Gastroesophageal sphincter (tissue), 3 donors: Measurements from ENCODE around the gene OGDH.

ENCODE experiments used
- CTCF ChIP-seq, 4 experiments: fragments of 200-600 bp in 2 of 4; fragments of 450-650 bp in 2 of 4; sonication (generic) in 1 of 4; IDR thresholded peaks; one replicate each; pipeline ENCODE4 v1.5.1; 2017 to 2019; ENCODE audit warnings: antibody characterized with exemption in 4 of 4, mild to moderate bottlenecking in 2 of 4, moderate library complexity in 2 of 4
- POLR2A ChIP-seq, 2 donors: fragments of 450-650 bp; IDR thresholded peaks; one replicate each; pipeline ENCODE4 v1.6.1; 2017; ENCODE audit warnings: antibody characterized with exemption in 2 of 2, mild to moderate bottlenecking in 2 of 2, moderate library complexity in 1 of 2

GRCh38 chr7:44617225-44617890 is 10.9 kb downstream of the OGDH start:
- TF ChIP-seq CTCF (IDR thresholded peaks at IDR 0.05) (no peak), POLR2A (IDR thresholded peaks at IDR 0.05) (no peak)
